WTC11 (cell line): ENCODE results near the gene PIERCE2. TPM values are rescaled to one million over a fixed set of nuclear protein-coding genes. Genes with fewer than 3 reads are reported as not detected.

Source experiments
- ATAC-seq: fragments of 200-7000 bp; cut with Tn5 transposase; 2 replicates; pipeline ENCODE4 v1.10.0; 2021; ENCODE audit warnings: mild to moderate bottlenecking, moderate library complexity
- CTCF ChIA-PET: fragments of 300-600 bp; sonication (Branson Sonifier 250); formaldehyde crosslinking; loops from one replicate; lab custom pipeline; 2021; ENCODE audit warnings: antibody characterized with exemption; lab: Charles Lee
- POLR2A ChIA-PET: fragments of 350-600 bp; sonication (Branson Sonifier 250); formaldehyde crosslinking; loops from one replicate; lab custom pipeline; 2021; ENCODE audit warnings: antibody characterized with exemption; lab: Charles Lee
- DNase-seq: peaks from one replicate; pipeline ENCODE4 v3.0.0; 2021; ENCODE audit warnings: low spot score
- H3K27ac Mint-ChIP-seq: 2 replicates; pipeline ENCODE4 v1.8.0; 2021; ENCODE audit warnings: mixed read lengths
- H3K27me3 Mint-ChIP-seq: 2 replicates; pipeline ENCODE4 v1.8.0; 2021; ENCODE audit warnings: low read depth, mild to moderate bottlenecking, moderate library complexity, mixed read lengths
- H3K36me3 Mint-ChIP-seq: 2 replicates; pipeline ENCODE4 v1.8.0; 2021; ENCODE audit warnings: mixed read lengths
- H3K4me1 Mint-ChIP-seq: 2 replicates; pipeline ENCODE4 v1.8.0; 2022; ENCODE audit warnings: mixed read lengths
- H3K4me3 Mint-ChIP-seq: 2 replicates; pipeline ENCODE4 v1.8.0; 2021; ENCODE audit warnings: mild to moderate bottlenecking, moderate library complexity, mixed read lengths
- H3K9me3 Mint-ChIP-seq: 2 replicates; pipeline ENCODE4 v1.8.0; 2021; ENCODE audit warnings: mixed read lengths
- ELF4 ChIP-seq: sonication (generic); formaldehyde crosslinking; IDR thresholded peaks from 2 replicates; pipeline ENCODE4 v1.8.1; 2022; ENCODE audit warnings: low read depth, mild to moderate bottlenecking, moderate library complexity, missing genetic modification reagents
- EMX1 ChIP-seq: fragments of 250-450 bp; sonication (Bioruptor Pico); IDR thresholded peaks from 2 replicates; pipeline ENCODE4 v1.8.0; 2021; ENCODE audit warnings: mild to moderate bottlenecking
- FOXK1 ChIP-seq: sonication (generic); formaldehyde crosslinking; IDR thresholded peaks from 2 replicates; pipeline ENCODE4 v1.8.0; 2022; ENCODE audit warnings: mild to moderate bottlenecking, moderate library complexity, missing genetic modification reagents
- MXD4 ChIP-seq: fragments of 250-450 bp; sonication (Bioruptor Pico); IDR thresholded peaks from 2 replicates; pipeline ENCODE4 v1.8.0; 2021; ENCODE audit warnings: mild to moderate bottlenecking, moderate library complexity, borderline replicate concordance
- OVOL2 ChIP-seq: fragments of 250-450 bp; sonication (Bioruptor Pico); IDR thresholded peaks from 2 replicates; pipeline ENCODE4 v1.9.0; 2021; ENCODE audit warnings: mild to moderate bottlenecking, borderline replicate concordance
- PRRX2 ChIP-seq: fragments of 250-450 bp; sonication (Bioruptor Pico); IDR thresholded peaks from 2 replicates; pipeline ENCODE4 v1.8.0; 2021; ENCODE audit warnings: mild to moderate bottlenecking
- TEAD4 ChIP-seq: sonication (generic); formaldehyde crosslinking; IDR thresholded peaks from 2 replicates; pipeline ENCODE4 v1.8.0; 2022; ENCODE audit warnings: mild to moderate bottlenecking, missing genetic modification reagents
- ZNF317 ChIP-seq: sonication (generic); formaldehyde crosslinking; IDR thresholded peaks from 2 replicates; pipeline ENCODE4 v1.8.1; 2023; ENCODE audit warnings: low read depth, mild to moderate bottlenecking, moderate library complexity, missing genetic modification reagents, borderline replicate concordance
- ZNF416 ChIP-seq: fragments of 250-450 bp; sonication (Bioruptor Pico); IDR thresholded peaks from 2 replicates; pipeline ENCODE4 v1.9.0; 2021; ENCODE audit warnings: mild to moderate bottlenecking, inconsistent platforms
- total RNA-seq: library from RNA; stranded (reverse); gene quantifications from 3 replicates; pipeline ENCODE4 v1.2.3, GENCODE V29; 2021
- TF ChIP-seq, protein P1 (sequence below): fragments of 250-450 bp; sonication (Bioruptor Pico); IDR thresholded peaks from 2 replicates; pipeline ENCODE4 v1.9.0; 2021; ENCODE audit warnings: mild to moderate bottlenecking, borderline replicate concordance
- TF ChIP-seq, protein P2 (sequence below): sonication (generic); formaldehyde crosslinking; conservative IDR thresholded peaks from 2 replicates; pipeline ENCODE4 v1.8.1; 2022; ENCODE audit warnings: mild to moderate bottlenecking, missing genetic modification reagents
- TF ChIP-seq, protein P3 (sequence below): fragments of 250-450 bp; sonication (Bioruptor Pico); IDR thresholded peaks from 2 replicates; pipeline ENCODE4 v1.9.0; 2021; ENCODE audit warnings: mild to moderate bottlenecking
- TF ChIP-seq, protein P4 (sequence below): sonication (generic); formaldehyde crosslinking; IDR thresholded peaks from 2 replicates; pipeline ENCODE4 v1.8.1; 2022; ENCODE audit warnings: low read depth, missing genetic modification reagents, borderline replicate concordance
- TF ChIP-seq, protein P5 (sequence below): sonication (generic); formaldehyde crosslinking; IDR thresholded peaks from 2 replicates; pipeline ENCODE4 v1.8.1; 2023; ENCODE audit warnings: mild to moderate bottlenecking, moderate library complexity, missing genetic modification reagents
- TF ChIP-seq, protein P6 (sequence below): sonication (generic); formaldehyde crosslinking; IDR thresholded peaks from 2 replicates; pipeline ENCODE4 v1.8.0; 2022; ENCODE audit warnings: mild to moderate bottlenecking, missing genetic modification reagents
- TF ChIP-seq, protein P7 (sequence below): sonication (generic); formaldehyde crosslinking; IDR thresholded peaks from 2 replicates; pipeline ENCODE4 v1.8.0; 2023; ENCODE audit warnings: mild to moderate bottlenecking, missing genetic modification reagents
- TF ChIP-seq, protein P8 (sequence below): sonication (generic); formaldehyde crosslinking; IDR thresholded peaks from 2 replicates; pipeline ENCODE4 v1.8.1; 2023; ENCODE audit warnings: mild to moderate bottlenecking, missing genetic modification reagents, moderate library complexity

PIERCE2 gene
- total RNA-seq, 1 experiment from 2014 or later = 1.8 TPM

DNA sequence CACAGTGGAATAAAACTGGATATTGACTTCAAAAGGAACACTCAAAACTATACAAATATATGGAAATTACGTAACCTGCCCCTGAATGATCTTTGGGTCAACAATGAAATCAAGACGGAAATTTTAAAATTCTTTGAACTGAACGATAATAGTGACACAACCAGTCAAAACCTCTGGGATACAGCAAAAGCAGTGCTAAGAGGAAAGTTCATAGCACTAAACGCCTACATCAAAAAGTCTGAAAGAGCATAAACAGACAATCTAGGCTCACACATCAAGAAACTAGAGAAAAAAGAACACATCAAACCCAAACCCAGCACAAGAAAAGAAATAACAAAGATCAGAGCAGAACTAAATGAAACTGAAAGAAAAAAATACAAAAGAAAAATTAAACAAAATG, 53.2 kb downstream of the PIERCE2 start:
- H3K36me3 Mint-ChIP-seq = no peaks in the 10 kb centered on the region
- DNase-seq (no peak), ATAC-seq (no peak)
- H3K27me3 Mint-ChIP-seq = no peaks in the 10 kb centered on the region
- POLR2A ChIA-PET = no interaction called here
- peaks cover 12% of the 10 kb centered on the region for H3K9me3 Mint-ChIP-seq
- no peak overlapping the region for H3K27ac Mint-ChIP-seq
- no peak for TF ChIP-seq OVOL2 (CRISPR knock-in tag)
- TF ChIP-seq ZNF317 (CRISPR knock-in tag) = no peak
- TF ChIP-seq, protein P1, sequence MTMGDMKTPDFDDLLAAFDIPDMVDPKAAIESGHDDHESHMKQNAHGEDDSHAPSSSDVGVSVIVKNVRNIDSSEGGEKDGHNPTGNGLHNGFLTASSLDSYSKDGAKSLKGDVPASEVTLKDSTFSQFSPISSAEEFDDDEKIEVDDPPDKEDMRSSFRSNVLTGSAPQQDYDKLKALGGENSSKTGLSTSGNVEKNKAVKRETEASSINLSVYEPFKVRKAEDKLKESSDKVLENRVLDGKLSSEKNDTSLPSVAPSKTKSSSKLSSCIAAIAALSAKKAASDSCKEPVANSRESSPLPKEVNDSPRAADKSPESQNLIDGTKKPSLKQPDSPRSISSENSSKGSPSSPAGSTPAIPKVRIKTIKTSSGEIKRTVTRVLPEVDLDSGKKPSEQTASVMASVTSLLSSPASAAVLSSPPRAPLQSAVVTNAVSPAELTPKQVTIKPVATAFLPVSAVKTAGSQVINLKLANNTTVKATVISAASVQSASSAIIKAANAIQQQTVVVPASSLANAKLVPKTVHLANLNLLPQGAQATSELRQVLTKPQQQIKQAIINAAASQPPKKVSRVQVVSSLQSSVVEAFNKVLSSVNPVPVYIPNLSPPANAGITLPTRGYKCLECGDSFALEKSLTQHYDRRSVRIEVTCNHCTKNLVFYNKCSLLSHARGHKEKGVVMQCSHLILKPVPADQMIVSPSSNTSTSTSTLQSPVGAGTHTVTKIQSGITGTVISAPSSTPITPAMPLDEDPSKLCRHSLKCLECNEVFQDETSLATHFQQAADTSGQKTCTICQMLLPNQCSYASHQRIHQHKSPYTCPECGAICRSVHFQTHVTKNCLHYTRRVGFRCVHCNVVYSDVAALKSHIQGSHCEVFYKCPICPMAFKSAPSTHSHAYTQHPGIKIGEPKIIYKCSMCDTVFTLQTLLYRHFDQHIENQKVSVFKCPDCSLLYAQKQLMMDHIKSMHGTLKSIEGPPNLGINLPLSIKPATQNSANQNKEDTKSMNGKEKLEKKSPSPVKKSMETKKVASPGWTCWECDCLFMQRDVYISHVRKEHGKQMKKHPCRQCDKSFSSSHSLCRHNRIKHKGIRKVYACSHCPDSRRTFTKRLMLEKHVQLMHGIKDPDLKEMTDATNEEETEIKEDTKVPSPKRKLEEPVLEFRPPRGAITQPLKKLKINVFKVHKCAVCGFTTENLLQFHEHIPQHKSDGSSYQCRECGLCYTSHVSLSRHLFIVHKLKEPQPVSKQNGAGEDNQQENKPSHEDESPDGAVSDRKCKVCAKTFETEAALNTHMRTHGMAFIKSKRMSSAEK = no peak
- TF ChIP-seq PRRX2 (CRISPR knock-in tag) = no peak
- TF ChIP-seq, protein P2, sequence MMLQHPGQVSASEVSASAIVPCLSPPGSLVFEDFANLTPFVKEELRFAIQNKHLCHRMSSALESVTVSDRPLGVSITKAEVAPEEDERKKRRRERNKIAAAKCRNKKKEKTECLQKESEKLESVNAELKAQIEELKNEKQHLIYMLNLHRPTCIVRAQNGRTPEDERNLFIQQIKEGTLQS (CRISPR knock-in tag) = no peak
- TF ChIP-seq, protein P3, sequence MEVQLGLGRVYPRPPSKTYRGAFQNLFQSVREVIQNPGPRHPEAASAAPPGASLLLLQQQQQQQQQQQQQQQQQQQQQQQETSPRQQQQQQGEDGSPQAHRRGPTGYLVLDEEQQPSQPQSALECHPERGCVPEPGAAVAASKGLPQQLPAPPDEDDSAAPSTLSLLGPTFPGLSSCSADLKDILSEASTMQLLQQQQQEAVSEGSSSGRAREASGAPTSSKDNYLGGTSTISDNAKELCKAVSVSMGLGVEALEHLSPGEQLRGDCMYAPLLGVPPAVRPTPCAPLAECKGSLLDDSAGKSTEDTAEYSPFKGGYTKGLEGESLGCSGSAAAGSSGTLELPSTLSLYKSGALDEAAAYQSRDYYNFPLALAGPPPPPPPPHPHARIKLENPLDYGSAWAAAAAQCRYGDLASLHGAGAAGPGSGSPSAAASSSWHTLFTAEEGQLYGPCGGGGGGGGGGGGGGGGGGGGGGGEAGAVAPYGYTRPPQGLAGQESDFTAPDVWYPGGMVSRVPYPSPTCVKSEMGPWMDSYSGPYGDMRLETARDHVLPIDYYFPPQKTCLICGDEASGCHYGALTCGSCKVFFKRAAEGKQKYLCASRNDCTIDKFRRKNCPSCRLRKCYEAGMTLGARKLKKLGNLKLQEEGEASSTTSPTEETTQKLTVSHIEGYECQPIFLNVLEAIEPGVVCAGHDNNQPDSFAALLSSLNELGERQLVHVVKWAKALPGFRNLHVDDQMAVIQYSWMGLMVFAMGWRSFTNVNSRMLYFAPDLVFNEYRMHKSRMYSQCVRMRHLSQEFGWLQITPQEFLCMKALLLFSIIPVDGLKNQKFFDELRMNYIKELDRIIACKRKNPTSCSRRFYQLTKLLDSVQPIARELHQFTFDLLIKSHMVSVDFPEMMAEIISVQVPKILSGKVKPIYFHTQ (CRISPR knock-in tag) = no peak
- TF ChIP-seq, protein P4, sequence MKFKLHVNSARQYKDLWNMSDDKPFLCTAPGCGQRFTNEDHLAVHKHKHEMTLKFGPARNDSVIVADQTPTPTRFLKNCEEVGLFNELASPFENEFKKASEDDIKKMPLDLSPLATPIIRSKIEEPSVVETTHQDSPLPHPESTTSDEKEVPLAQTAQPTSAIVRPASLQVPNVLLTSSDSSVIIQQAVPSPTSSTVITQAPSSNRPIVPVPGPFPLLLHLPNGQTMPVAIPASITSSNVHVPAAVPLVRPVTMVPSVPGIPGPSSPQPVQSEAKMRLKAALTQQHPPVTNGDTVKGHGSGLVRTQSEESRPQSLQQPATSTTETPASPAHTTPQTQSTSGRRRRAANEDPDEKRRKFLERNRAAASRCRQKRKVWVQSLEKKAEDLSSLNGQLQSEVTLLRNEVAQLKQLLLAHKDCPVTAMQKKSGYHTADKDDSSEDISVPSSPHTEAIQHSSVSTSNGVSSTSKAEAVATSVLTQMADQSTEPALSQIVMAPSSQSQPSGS = no peak
- TF ChIP-seq, all 79 proteins: peak for 0
- CTCF ChIA-PET = no interaction called here
- no peak overlapping the region for H3K4me3 Mint-ChIP-seq
- peaks cover under 1% of the 10 kb centered on the region for H3K4me1 Mint-ChIP-seq

DNA sequence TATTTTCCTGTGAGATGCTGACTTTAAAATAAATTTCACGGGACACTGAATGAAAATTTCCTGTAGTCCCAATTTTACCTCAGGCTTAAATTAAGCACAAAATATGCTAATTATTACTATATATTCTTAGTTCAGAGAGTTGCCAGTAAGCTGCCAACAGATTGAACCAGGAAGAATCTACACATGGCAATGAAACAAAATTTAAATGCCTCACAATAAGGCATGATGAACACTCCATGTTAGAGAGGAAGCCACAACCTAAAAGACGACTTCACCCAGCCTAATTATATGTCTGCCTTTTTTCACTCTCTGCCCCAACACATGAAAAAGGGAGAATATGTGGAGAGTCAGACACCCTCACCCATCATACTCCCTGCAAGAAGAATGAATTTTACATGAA, 60.0 kb downstream of the PIERCE2 start:
- H3K4me1 Mint-ChIP-seq = peaks cover 14% of the 10 kb centered on the region
- H3K27ac Mint-ChIP-seq = no peak overlapping the region
- no peaks in the 10 kb centered on the region for H3K27me3 Mint-ChIP-seq
- H3K36me3 Mint-ChIP-seq = no peaks in the 10 kb centered on the region
- CTCF ChIA-PET = no interaction called here
- H3K4me3 Mint-ChIP-seq = no peak overlapping the region
- no peak for DNase-seq
- H3K9me3 Mint-ChIP-seq = peaks cover 3% of the 10 kb centered on the region; the same call in 1 of the 2 replicates
- POLR2A ChIA-PET = no interaction called here
- no peak for ATAC-seq
- TF ChIP-seq FOXK1 (CRISPR knock-in tag) (no peak), ELF4 (CRISPR knock-in tag) (no peak), PRRX2 (CRISPR knock-in tag) (no peak), MXD4 (CRISPR knock-in tag) (no peak), OVOL2 (CRISPR knock-in tag) (no peak), EMX1 (no peak), TEAD4 (CRISPR knock-in tag) (no peak), ZNF416 (CRISPR knock-in tag) (no peak)
- TF ChIP-seq, protein P5, sequence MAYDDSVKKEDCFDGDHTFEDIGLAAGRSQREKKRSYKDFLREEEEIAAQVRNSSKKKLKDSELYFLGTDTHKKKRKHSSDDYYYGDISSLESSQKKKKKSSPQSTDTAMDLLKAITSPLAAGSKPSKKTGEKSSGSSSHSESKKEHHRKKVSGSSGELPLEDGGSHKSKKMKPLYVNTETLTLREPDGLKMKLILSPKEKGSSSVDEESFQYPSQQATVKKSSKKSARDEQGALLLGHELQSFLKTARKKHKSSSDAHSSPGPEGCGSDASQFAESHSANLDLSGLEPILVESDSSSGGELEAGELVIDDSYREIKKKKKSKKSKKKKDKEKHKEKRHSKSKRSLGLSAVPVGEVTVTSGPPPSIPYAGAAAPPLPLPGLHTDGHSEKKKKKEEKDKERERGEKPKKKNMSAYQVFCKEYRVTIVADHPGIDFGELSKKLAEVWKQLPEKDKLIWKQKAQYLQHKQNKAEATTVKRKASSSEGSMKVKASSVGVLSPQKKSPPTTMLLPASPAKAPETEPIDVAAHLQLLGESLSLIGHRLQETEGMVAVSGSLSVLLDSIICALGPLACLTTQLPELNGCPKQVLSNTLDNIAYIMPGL (CRISPR knock-in tag) = no peak
- TF ChIP-seq, protein P6, sequence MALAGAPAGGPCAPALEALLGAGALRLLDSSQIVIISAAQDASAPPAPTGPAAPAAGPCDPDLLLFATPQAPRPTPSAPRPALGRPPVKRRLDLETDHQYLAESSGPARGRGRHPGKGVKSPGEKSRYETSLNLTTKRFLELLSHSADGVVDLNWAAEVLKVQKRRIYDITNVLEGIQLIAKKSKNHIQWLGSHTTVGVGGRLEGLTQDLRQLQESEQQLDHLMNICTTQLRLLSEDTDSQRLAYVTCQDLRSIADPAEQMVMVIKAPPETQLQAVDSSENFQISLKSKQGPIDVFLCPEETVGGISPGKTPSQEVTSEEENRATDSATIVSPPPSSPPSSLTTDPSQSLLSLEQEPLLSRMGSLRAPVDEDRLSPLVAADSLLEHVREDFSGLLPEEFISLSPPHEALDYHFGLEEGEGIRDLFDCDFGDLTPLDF (CRISPR knock-in tag) = no peak
- TF ChIP-seq, protein P4 = no peak
- TF ChIP-seq, protein P7, sequence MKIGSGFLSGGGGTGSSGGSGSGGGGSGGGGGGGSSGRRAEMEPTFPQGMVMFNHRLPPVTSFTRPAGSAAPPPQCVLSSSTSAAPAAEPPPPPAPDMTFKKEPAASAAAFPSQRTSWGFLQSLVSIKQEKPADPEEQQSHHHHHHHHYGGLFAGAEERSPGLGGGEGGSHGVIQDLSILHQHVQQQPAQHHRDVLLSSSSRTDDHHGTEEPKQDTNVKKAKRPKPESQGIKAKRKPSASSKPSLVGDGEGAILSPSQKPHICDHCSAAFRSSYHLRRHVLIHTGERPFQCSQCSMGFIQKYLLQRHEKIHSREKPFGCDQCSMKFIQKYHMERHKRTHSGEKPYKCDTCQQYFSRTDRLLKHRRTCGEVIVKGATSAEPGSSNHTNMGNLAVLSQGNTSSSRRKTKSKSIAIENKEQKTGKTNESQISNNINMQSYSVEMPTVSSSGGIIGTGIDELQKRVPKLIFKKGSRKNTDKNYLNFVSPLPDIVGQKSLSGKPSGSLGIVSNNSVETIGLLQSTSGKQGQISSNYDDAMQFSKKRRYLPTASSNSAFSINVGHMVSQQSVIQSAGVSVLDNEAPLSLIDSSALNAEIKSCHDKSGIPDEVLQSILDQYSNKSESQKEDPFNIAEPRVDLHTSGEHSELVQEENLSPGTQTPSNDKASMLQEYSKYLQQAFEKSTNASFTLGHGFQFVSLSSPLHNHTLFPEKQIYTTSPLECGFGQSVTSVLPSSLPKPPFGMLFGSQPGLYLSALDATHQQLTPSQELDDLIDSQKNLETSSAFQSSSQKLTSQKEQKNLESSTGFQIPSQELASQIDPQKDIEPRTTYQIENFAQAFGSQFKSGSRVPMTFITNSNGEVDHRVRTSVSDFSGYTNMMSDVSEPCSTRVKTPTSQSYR (CRISPR knock-in tag) = no peak
- TF ChIP-seq, protein P8, sequence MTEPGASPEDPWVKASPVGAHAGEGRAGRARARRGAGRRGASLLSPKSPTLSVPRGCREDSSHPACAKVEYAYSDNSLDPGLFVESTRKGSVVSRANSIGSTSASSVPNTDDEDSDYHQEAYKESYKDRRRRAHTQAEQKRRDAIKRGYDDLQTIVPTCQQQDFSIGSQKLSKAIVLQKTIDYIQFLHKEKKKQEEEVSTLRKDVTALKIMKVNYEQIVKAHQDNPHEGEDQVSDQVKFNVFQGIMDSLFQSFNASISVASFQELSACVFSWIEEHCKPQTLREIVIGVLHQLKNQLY (CRISPR knock-in tag) = no peak
